Measurements from ENCODE around the gene ZNHIT3.

The ZNHIT3 gene

GRCh38 chr17:36505171-36505570, 18.7 kb downstream of the ZNHIT3 start:
- peaks cover 72% of the 10 kb centered on the region for H3K36me3 ChIP-seq (ENCODE audit: insufficient read depth, low read length)
- H3K27ac ChIP-seq (ENCODE audit: low read depth, low read length, poor library complexity, severe bottlenecking): no peak overlapping the region
- no peaks in the 10 kb centered on the region for H3K79me2 ChIP-seq (ENCODE audit: insufficient read depth, low read length)
- no peaks in the 10 kb centered on the region for H3K9me2 ChIP-seq (ENCODE audit: low read depth, low read length)
- no peaks in the 10 kb centered on the region for H3K4me1 ChIP-seq (ENCODE audit: insufficient read depth, low read length, severe bottlenecking)
- H3K27me3 ChIP-seq (ENCODE audit: insufficient read depth, low read length): no peaks in the 10 kb centered on the region
- H3K9me3 ChIP-seq (ENCODE audit: low read length): no peaks in the 10 kb centered on the region
- no peak overlapping the region for H3K9ac ChIP-seq (ENCODE audit: low read length)
- H3K4me3 ChIP-seq (ENCODE audit: low read depth, low read length, poor library complexity, severe bottlenecking): no peak overlapping the region
- H2AFZ ChIP-seq (ENCODE audit: low read length): no peak overlapping the region
- H3K4me2 ChIP-seq (ENCODE audit: low read length): no peak overlapping the region
- H3F3A ChIP-seq (ENCODE audit: insufficient read depth, low read length): no peaks in the 10 kb centered on the region
- H4K20me1 ChIP-seq (ENCODE audit: insufficient read depth, low read length): no peaks in the 10 kb centered on the region
- no peak for TF ChIP-seq EZH2 (IDR thresholded peaks at IDR 0.05; ENCODE audit: borderline replicate concordance, low read length)
- no peak for TF ChIP-seq CTCF (IDR thresholded peaks at IDR 0.05; ENCODE audit: low read length)

GRCh38 chr17:36506249-36506826, 19.9 kb downstream of the ZNHIT3 start:
- H3K9me3 ChIP-seq (ENCODE audit: low read length): no peaks in the 10 kb centered on the region
- H2AFZ ChIP-seq (ENCODE audit: low read length): no peak overlapping the region
- no peaks in the 10 kb centered on the region for H3K27me3 ChIP-seq (ENCODE audit: insufficient read depth, low read length)
- no peaks in the 10 kb centered on the region for H3K9me2 ChIP-seq (ENCODE audit: low read depth, low read length)
- H3K4me3 ChIP-seq (ENCODE audit: low read depth, low read length, poor library complexity, severe bottlenecking): no peak overlapping the region
- H3K27ac ChIP-seq (ENCODE audit: low read depth, low read length, poor library complexity, severe bottlenecking): no peak overlapping the region
- H3K79me2 ChIP-seq (ENCODE audit: insufficient read depth, low read length): no peaks in the 10 kb centered on the region
- H3K9ac ChIP-seq (ENCODE audit: low read length): no peak overlapping the region
- H4K20me1 ChIP-seq (ENCODE audit: insufficient read depth, low read length): no peaks in the 10 kb centered on the region
- no peaks in the 10 kb centered on the region for H3F3A ChIP-seq (ENCODE audit: insufficient read depth, low read length)
- TF ChIP-seq EZH2 (IDR thresholded peaks at IDR 0.05; ENCODE audit: borderline replicate concordance, low read length) (no peak), CTCF (IDR thresholded peaks at IDR 0.05; ENCODE audit: low read length) (no peak)
- H3K4me2 ChIP-seq (ENCODE audit: low read length): no peak overlapping the region
- no peaks in the 10 kb centered on the region for H3K4me1 ChIP-seq (ENCODE audit: insufficient read depth, low read length, severe bottlenecking)
- peaks cover 67% of the 10 kb centered on the region for H3K36me3 ChIP-seq (ENCODE audit: insufficient read depth, low read length)

- Histone ChIP-seq H3K4me1 (ENCODE audit: insufficient read depth, low read length, severe bottlenecking) (no peaks in the 10 kb centered on the region), H3K27me3 (ENCODE audit: insufficient read depth, low read length) (no peaks in the 10 kb centered on the region), H3K9me3 (ENCODE audit: low read length) (no peaks in the 10 kb centered on the region), H3F3A (ENCODE audit: insufficient read depth, low read length) (no peaks in the 10 kb centered on the region), H3K9me2 (ENCODE audit: low read depth, low read length) (no peaks in the 10 kb centered on the region), H4K20me1 (ENCODE audit: insufficient read depth, low read length) (no peaks in the 10 kb centered on the region), H3K79me2 (ENCODE audit: insufficient read depth, low read length) (no peaks in the 10 kb centered on the region), H2AFZ (ENCODE audit: low read length) (no peak overlapping the region), H3K4me2 (ENCODE audit: low read length) (no peak overlapping the region), H3K4me3 (ENCODE audit: low read depth, low read length, poor library complexity, severe bottlenecking) (no peak overlapping the region), H3K36me3 (ENCODE audit: insufficient read depth, low read length) (peaks cover 66% of the 10 kb centered on the region), H3K9ac (ENCODE audit: low read length) (no peak overlapping the region), H3K27ac (ENCODE audit: low read depth, low read length, poor library complexity, severe bottlenecking) (no peak overlapping the region)
- TF ChIP-seq CTCF (IDR thresholded peaks at IDR 0.05; ENCODE audit: low read length): no peak
- TF ChIP-seq EZH2 (IDR thresholded peaks at IDR 0.05; ENCODE audit: borderline replicate concordance, low read length): no peak
Measured at GRCh38 chr17:36506831-36507230, 20.4 kb downstream of the ZNHIT3 start.
